ENCODE data around the gene TSPY1. TPM values are rescaled to one million over a fixed set of nuclear protein-coding genes. Genes with fewer than 3 reads are reported as not detected.
"Not testable (repeated sequence)": the region's sequence is repeated elsewhere in the genome, so short reads cannot be mapped to it uniquely, and the experiment has no call there.

TSPY1 gene
- not detected for total RNA-seq

GRCh38 chrY:9466655-9467054, at the start of gene TSPY1:
TSPY1 (plus strand) TSS chrY:9466955; CDS start chrY:9467001, 46 bp downstream.
- intact Hi-C loops (cut with DNase I); H3K27me3 ChIP-seq: not testable (repeated sequence)

GRCh38 chrY:9486967-9487366, 20.2 kb downstream of the TSPY1 start, which contains the start of gene TSPY9:
TSPY9 (plus strand) TSS chrY:9487267; CDS start chrY:9487313, 46 bp downstream.
- H3K4me1 ChIP-seq; H3K4me3 ChIP-seq; H3K27me3 ChIP-seq; intact Hi-C loops (cut with DNase I); DNase-seq (ENCODE audit: extremely low spot score in 2 of 2); H3K27ac ChIP-seq; H3K9me3 ChIP-seq; H3K36me3 ChIP-seq: not testable (repeated sequence)

More at GRCh38 chrY:9466655-9467054, at the start of gene TSPY1:
- H3K9me3 ChIP-seq; H3K36me3 ChIP-seq; DNase-seq (ENCODE audit: extremely low spot score in 2 of 2); H3K4me1 ChIP-seq; H3K4me3 ChIP-seq; H3K27ac ChIP-seq: not testable (repeated sequence)

GRCh38 chrY:9504396-9504795, 37.6 kb downstream of the TSPY1 start:
- H3K4me3 ChIP-seq; H3K36me3 ChIP-seq; intact Hi-C loops (cut with DNase I); H3K4me1 ChIP-seq; DNase-seq (ENCODE audit: extremely low spot score in 2 of 2); H3K27me3 ChIP-seq; H3K9me3 ChIP-seq; H3K27ac ChIP-seq: not testable (repeated sequence)

GRCh38 chrY:9516287-9516686, 49.5 kb downstream of the TSPY1 start:
- intact Hi-C loops (cut with DNase I); H3K4me1 ChIP-seq; H3K9me3 ChIP-seq; H3K36me3 ChIP-seq; H3K27me3 ChIP-seq; H3K27ac ChIP-seq; DNase-seq (ENCODE audit: extremely low spot score in 2 of 2); H3K4me3 ChIP-seq: not testable (repeated sequence)

Other genes with a start within 250 kb of the TSPY1 start
- gene TSPY4, start 129.5 kb upstream of the TSPY1 start, total RNA-seq, result not detected
- not detected for gene TSPY8, start 109.2 kb upstream of the TSPY1 start, total RNA-seq
- gene TSPY3, start 68.5 kb upstream of the TSPY1 start, total RNA-seq, result not detected
- not detected for gene TSPY9, start 20.3 kb downstream of the TSPY1 start, total RNA-seq
- not detected for gene TSPY10, start 60.9 kb downstream of the TSPY1 start, total RNA-seq

Data from vagina (tissue), 2 donors.